H1 (cell line): ENCODE data around the gene ZFAND5. TPM values are rescaled to one million over a fixed set of nuclear protein-coding genes. Genes with fewer than 3 reads are reported as not detected.

Experiments
- CTCF ChIA-PET: fragments of 300-600 bp; sonication (Branson Sonifier 250); formaldehyde crosslinking; loops from one replicate; lab custom pipeline; 2021; ENCODE audit not compliant: partially characterized antibody; lab: Charles Lee
- POLR2A ChIA-PET: fragments of 300-600 bp; sonication (Branson Sonifier 250); formaldehyde crosslinking; loops from one replicate; lab custom pipeline; 2021; ENCODE audit warnings: inconsistent platforms; ENCODE audit not compliant: partially characterized antibody; lab: Charles Lee
- DNase-seq, 2 experiments: peaks; one replicate each; pipeline versions ENCODE4 v3.0.0 to v3.0.0-alpha.2; 2010 to 2022; ENCODE audit warnings: low spot score in 2 of 2, low read depth in 1 of 2, mixed read lengths in 1 of 2
- FAIRE-seq: peaks from 2 replicates; lab custom pipeline; 2011; peaks lifted over from hg19 to GRCh38; lab: Jason Lieb, UNC
- H2AFZ ChIP-seq: 2 replicates; pipeline ENCODE4 v1.8.1; 2012; ENCODE audit warnings: low read length, inconsistent platforms
- H2AK5ac ChIP-seq: 2 replicates; pipeline ENCODE4 v1.6.1; 2013; ENCODE audit warnings: low read depth, low read length
- H2BK120ac ChIP-seq: replicated peaks from 2 replicates; pipeline ENCODE3; 2013; ENCODE audit warnings: low read depth, low read length, inconsistent platforms
- H2BK12ac ChIP-seq: 2 replicates; pipeline ENCODE4 v1.6.1; 2013; ENCODE audit warnings: low read depth, low read length
- H2BK15ac ChIP-seq: 2 replicates; pipeline ENCODE4 v1.6.1; 2013; ENCODE audit warnings: low read length
- H2BK20ac ChIP-seq: 2 replicates; pipeline ENCODE4 v1.6.1; 2013; ENCODE audit warnings: low read length
- H2BK5ac ChIP-seq: 2 replicates; pipeline ENCODE4 v1.6.1; 2013; ENCODE audit warnings: low read depth, low read length
- H3K14ac ChIP-seq: 2 replicates; pipeline ENCODE4 v1.6.1; 2013; ENCODE audit warnings: inconsistent platforms; ENCODE audit not compliant: insufficient read length
- H3K18ac ChIP-seq: 2 replicates; pipeline ENCODE4 v1.6.1; 2013; ENCODE audit warnings: low read length; ENCODE audit errors: extremely low read depth
- H3K23ac ChIP-seq: 2 replicates; pipeline ENCODE4 v1.6.1; 2013; ENCODE audit warnings: inconsistent platforms; ENCODE audit not compliant: insufficient read length
- H3K23me2 ChIP-seq: 2 replicates; pipeline ENCODE4 v1.6.1; 2013; ENCODE audit warnings: low read depth, low read length
- H3K27ac ChIP-seq: 2 replicates; pipeline ENCODE4 v1.6.1; 2011; ENCODE audit warnings: low read depth, low read length, inconsistent platforms
- H3K27me3 ChIP-seq, 4 experiments: replicated peaks in 1 of 4; 1 replicate in 1 of 4; 2 replicates in 3 of 4; pipeline versions ENCODE4 v1.6.1 to v1.8.1; 2011 to 2013; ENCODE audit warnings: low read length in 3 of 4, mild to moderate bottlenecking in 3 of 4, inconsistent platforms in 2 of 4, mixed read lengths in 2 of 4, moderate library complexity in 1 of 4; ENCODE audit not compliant: control insufficient read depth in 3 of 4, insufficient read depth in 3 of 4; ENCODE audit errors: extremely low read depth in 1 of 4
- H3K36me3 ChIP-seq, 4 experiments: 2 replicates each; pipeline versions ENCODE4 v1.6.1 to v1.8.1; 2011 to 2013; ENCODE audit warnings: mild to moderate bottlenecking in 4 of 4, low read length in 3 of 4, moderate library complexity in 2 of 4, control low read depth in 1 of 4, inconsistent platforms in 1 of 4; ENCODE audit not compliant: insufficient read depth in 4 of 4, control insufficient read depth in 2 of 4
- H3K4ac ChIP-seq: replicated peaks from 2 replicates; pipeline ENCODE3; 2013; ENCODE audit warnings: low read length, low read depth, mixed read lengths, inconsistent platforms; ENCODE audit not compliant: insufficient read length
- H3K4me1 ChIP-seq, 4 experiments: replicated peaks in 1 of 4; 1 replicate in 1 of 4; 2 replicates in 3 of 4; pipeline versions ENCODE4 v1.6.1 to v1.8.1; 2011 to 2013; ENCODE audit warnings: low read length in 3 of 4, inconsistent platforms in 2 of 4, mixed read lengths in 1 of 4; ENCODE audit not compliant: insufficient read depth in 4 of 4, control insufficient read depth in 3 of 4
- H3K4me2 ChIP-seq, 2 experiments: 2 replicates each; pipeline versions ENCODE4 v1.6.1 to v1.8.1; 2011 to 2013; ENCODE audit warnings: low read depth in 2 of 2, low read length in 2 of 2, control low read depth in 1 of 2, inconsistent platforms in 1 of 2, mild to moderate bottlenecking in 1 of 2; ENCODE audit not compliant: insufficient read depth in 1 of 2
- H3K4me3 ChIP-seq, 4 experiments: fragments of 200-600, 300-600 bp in 1 of 4; sonication (generic), shearing (Covaris generic), sonication (Bioruptor Twin) in 1 of 4; 2 replicates each; pipeline versions ENCODE4 v1.5.1 to v1.8.1; 2011 to 2016; ENCODE audit warnings: low read length in 4 of 4, low read depth in 3 of 4, control low read depth in 2 of 4, inconsistent platforms in 2 of 4, mild to moderate bottlenecking in 2 of 4, mixed read lengths in 1 of 4, moderate library complexity in 1 of 4; ENCODE audit not compliant: insufficient read depth in 2 of 4; ENCODE audit errors: extremely low read depth in 1 of 4
- H3K56ac ChIP-seq: replicated peaks from 2 replicates; pipeline ENCODE3; 2013; ENCODE audit warnings: low read depth, mild to moderate bottlenecking, mixed read lengths, low read length, inconsistent platforms; ENCODE audit not compliant: insufficient read length
- H3K79me1 ChIP-seq: 2 replicates; pipeline ENCODE4 v1.6.1; 2013; ENCODE audit warnings: low read depth, low read length, control low read depth
- H3K79me2 ChIP-seq, 2 experiments: 2 replicates each; pipeline versions ENCODE4 v1.6.1 to v1.8.1; 2012 to 2013; ENCODE audit warnings: low read length in 2 of 2, mild to moderate bottlenecking in 2 of 2, inconsistent platforms in 1 of 2; ENCODE audit not compliant: insufficient read depth in 2 of 2, control insufficient read depth in 1 of 2
- H3K9ac ChIP-seq, 4 experiments: replicated peaks in 1 of 4; 1 replicate in 1 of 4; 2 replicates in 3 of 4; pipeline versions ENCODE4 v1.6.1 to v1.8.1; 2011 to 2013; ENCODE audit warnings: low read depth in 3 of 4, low read length in 3 of 4, control low read depth in 2 of 4, mild to moderate bottlenecking in 2 of 4, moderate library complexity in 2 of 4, inconsistent platforms in 1 of 4; ENCODE audit errors: extremely low read depth in 1 of 4
- H3K9me3 ChIP-seq, 2 experiments: 2 replicates each; pipeline versions ENCODE4 v1.6.1 to v1.8.1; 2012 to 2013; ENCODE audit warnings: mild to moderate bottlenecking in 2 of 2, moderate library complexity in 2 of 2, control low read depth in 1 of 2, inconsistent platforms in 1 of 2, low read depth in 1 of 2, low read length in 1 of 2, mixed read lengths in 1 of 2; ENCODE audit not compliant: insufficient read depth in 2 of 2
- H4K20me1 ChIP-seq, 2 experiments: replicated peaks in 1 of 2; 2 replicates each; pipeline versions ENCODE3 to v1.8.1; 2011 to 2013; ENCODE audit warnings: inconsistent platforms in 2 of 2, low read length in 2 of 2, mild to moderate bottlenecking in 1 of 2; ENCODE audit not compliant: insufficient read depth in 2 of 2, control insufficient read depth in 1 of 2
- H4K5ac ChIP-seq: 2 replicates; pipeline ENCODE4 v1.6.1; 2013; ENCODE audit warnings: low read length, low read depth, mixed read lengths, inconsistent platforms; ENCODE audit not compliant: insufficient read length
- H4K8ac ChIP-seq: 2 replicates; pipeline ENCODE4 v1.8.0; 2013; ENCODE audit warnings: mild to moderate bottlenecking, moderate library complexity, low read length, inconsistent platforms; ENCODE audit not compliant: insufficient read depth; ENCODE audit errors: extremely low read depth
- H4K91ac ChIP-seq: replicated peaks from 2 replicates; pipeline ENCODE3; 2013; ENCODE audit warnings: low read length, mixed read lengths, inconsistent platforms; ENCODE audit not compliant: insufficient read length
- ASH2L ChIP-seq: fragments of 200-600, 300-600 bp; sonication (generic); IDR thresholded peaks from one replicate; pipeline ENCODE4 v1.7.1; 2017; ENCODE audit warnings: low read length
- CBX8 ChIP-seq: fragments of 300-800, 300-1000 bp; sonication (generic); IDR thresholded peaks from 2 replicates; pipeline ENCODE4 v1.7.1; 2016; ENCODE audit warnings: low read depth, low read length, borderline replicate concordance
- CHD1 ChIP-seq: IDR thresholded peaks from 2 replicates; pipeline ENCODE4 v1.6.1; 2012; ENCODE audit warnings: low read depth, low read length, improper control_type of control experiment
- CREB1 ChIP-seq: IDR thresholded peaks from 2 replicates; pipeline ENCODE4 v1.6.1; 2012; ENCODE audit warnings: inconsistent platforms
- EGR1 ChIP-seq: IDR thresholded peaks from 2 replicates; pipeline ENCODE4 v1.6.1; 2011; ENCODE audit warnings: low read depth, low read length, borderline replicate concordance
- EP300 ChIP-seq, 2 experiments: IDR thresholded peaks; 1 replicate in 1 of 2; 2 replicates in 1 of 2; pipeline ENCODE4 v1.6.1; 2011 to 2012; ENCODE audit warnings: low read depth in 2 of 2, low read length in 2 of 2, mild to moderate bottlenecking in 2 of 2, borderline replicate concordance in 1 of 2, inconsistent platforms in 1 of 2, moderate library complexity in 1 of 2
- FOSL1 ChIP-seq: IDR thresholded peaks from 2 replicates; pipeline ENCODE4 v1.6.1; 2011; ENCODE audit warnings: mild to moderate bottlenecking, low read depth, low read length, moderate library complexity; ENCODE audit not compliant: insufficient read depth
- GABPA ChIP-seq: IDR thresholded peaks from 2 replicates; pipeline ENCODE4 v1.6.1; 2011; ENCODE audit warnings: mild to moderate bottlenecking, low read length, moderate library complexity, borderline replicate concordance; ENCODE audit not compliant: insufficient read depth
- JUN ChIP-seq: IDR thresholded peaks from 2 replicates; pipeline ENCODE4 v1.6.1; 2011; ENCODE audit warnings: low read depth, mild to moderate bottlenecking, improper control_type of control experiment, low read length
- NRF1 ChIP-seq: IDR thresholded peaks from 2 replicates; pipeline ENCODE4 v1.6.1; 2011; ENCODE audit warnings: mild to moderate bottlenecking, low read depth, low read length, improper control_type of control experiment
- TEAD4 ChIP-seq: IDR thresholded peaks from 2 replicates; pipeline ENCODE4 v1.6.1; 2012; ENCODE audit warnings: low read depth, low read length, inconsistent platforms, mixed read lengths
- USF2 ChIP-seq: IDR thresholded peaks from 2 replicates; pipeline ENCODE4 v1.6.1; 2011; ENCODE audit warnings: low read length, improper control_type of control experiment
- WGBS, 2 experiments: shearing (Covaris generic) in 1 of 2; methylation state at CpG; one replicate each; pipeline versions ENCODE4 v1.1.6 to v1.1.7; 2013 to 2015; ENCODE audit warnings: low lambda C conversion rate in 2 of 2, mixed read lengths in 2 of 2, inconsistent platforms in 1 of 2, low coverage in 1 of 2, missing lambda C conversion rate in 1 of 2; ENCODE audit not compliant: insufficient replicate concordance in 2 of 2, insufficient coverage in 1 of 2, insufficient read length in 1 of 2; ENCODE audit errors: extremely low coverage in 1 of 2, missing lambda C conversion rate in 1 of 2; 5-methylcytosine and 5-hydroxymethylcytosine counted together
- polyA plus RNA-seq, 7 experiments: library from polyadenylated mRNA; depleted of rRNA in 3 of 7; stranded (reverse) in 5 of 7; unstranded in 2 of 7; fragments of >200 nt in 5 of 7; fragments of 200-250 nt in 2 of 7; gene quantifications; 1 replicate in 5 of 7; 2 replicates in 1 of 7; 4 replicates in 1 of 7; pipeline versions ENCODE4 v1.2.1 to v1.2.3, GENCODE V29; 2011 to 2013; ENCODE audit warnings: missing spikeins in 2 of 7, mixed read lengths in 2 of 7
- total RNA-seq: library from RNA; stranded (reverse); fragmentation: NEBNext Ultra II Directional; extraction: Animal tissue kit (Norgen Biotek cat#: 25700); gene quantifications from 2 replicates; pipeline ENCODE4 v1.2.1, GENCODE V29; 2021
- TF ChIP-seq, protein P1 (sequence below): IDR thresholded peaks from 2 replicates; pipeline ENCODE4 v1.6.1; 2012; ENCODE audit warnings: inconsistent platforms

Gene ZFAND5
- total and polyA plus RNA-seq, 2 of the 8 experiments (the other 6 are each of a cell fraction or from before 2014, with no cell fraction given): 76.7 to 225 TPM

- Histone ChIP-seq H4K5ac (no peak overlapping the region), H2AK5ac (no peak overlapping the region), H3K27ac (no peak overlapping the region), H3K79me1 (no peaks in the 10 kb centered on the region), H4K91ac (no peak overlapping the region), H2AFZ (no peak overlapping the region), H3K9me3 (peaks cover 10 to 14% of the 10 kb centered on the region in 2 experiments; a peak in 2 of 4 replicates), H2BK5ac (no peak overlapping the region), H3K4me1 (no peaks in the 10 kb centered on the region), H3K23ac (no peak overlapping the region), H3K79me2 (no peaks in the 10 kb centered on the region), H2BK20ac (no peak overlapping the region), H3K36me3 (no peaks in the 10 kb centered on the region), H3K23me2 (no peaks in the 10 kb centered on the region), H3K27me3 (no peaks in the 10 kb centered on the region), H3K18ac (no peak overlapping the region), H3K4me3 (no peak overlapping the region), H3K56ac (no peak overlapping the region), H4K20me1 (no peaks in the 10 kb centered on the region), H3K4me2 (no peak overlapping the region), H2BK120ac (no peak overlapping the region), H3K9ac (no peak overlapping the region), H4K8ac (no peak overlapping the region), H2BK12ac (no peak overlapping the region), H3K4ac (no peak overlapping the region), H3K14ac (no peak overlapping the region), H2BK15ac (no peak overlapping the region)
- FAIRE-seq (no peak), DNase-seq (no peak)
- CTCF ChIA-PET: interaction anchor here (1.8 kb wide), 1 partner anchor 12 kb away, joined by 9 read pairs; no protein-coding TSS in a partner anchor
- POLR2A ChIA-PET: interaction anchor here (1.7 kb wide), 1 partner anchor 43 kb away, joined by 5 read pairs; the partner anchor contains the start of gene ZFAND5
- 98% methylated on average over 2 of the region's 2 CpGs; no CpG with 5 or more reads in 1 of the 2 experiments for WGBS, 2 experiments
- TF ChIP-seq ASH2L (no peak), TEAD4 (no peak), GABPA (no peak), JUN (no peak), EGR1 (no peak), NRF1 (no peak), USF2 (no peak), EP300 (IDR thresholded peaks at IDR 0.05; ENCODE audit: borderline replicate concordance in 1 of 2, low read depth in 2 of 2, low read length in 2 of 2) (no peak), CHD1 (no peak), CBX8 (no peak), CREB1 (no peak), FOSL1 (no peak)
- TF ChIP-seq, protein P1, sequence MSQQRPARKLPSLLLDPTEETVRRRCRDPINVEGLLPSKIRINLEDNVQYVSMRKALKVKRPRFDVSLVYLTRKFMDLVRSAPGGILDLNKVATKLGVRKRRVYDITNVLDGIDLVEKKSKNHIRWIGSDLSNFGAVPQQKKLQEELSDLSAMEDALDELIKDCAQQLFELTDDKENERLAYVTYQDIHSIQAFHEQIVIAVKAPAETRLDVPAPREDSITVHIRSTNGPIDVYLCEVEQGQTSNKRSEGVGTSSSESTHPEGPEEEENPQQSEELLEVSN: no peak
Observed at GRCh38 chr9:72322259-72322658, 42.7 kb downstream of the ZFAND5 start.
